ENCODE results near the gene LRP1B.
"Not testable (repeated sequence)": the region's sequence is repeated elsewhere in the genome, so short reads cannot be mapped to it uniquely, and the experiment has no call there.

Gene LRP1B

GRCh38 chr2:141200191-141200590, 930.6 kb downstream of the LRP1B start:
- DNase-seq, result no peak

- DNase-seq, result no peak
Observed at GRCh38 chr2:141199711-141200110, 931.1 kb downstream of the LRP1B start.

DNA sequence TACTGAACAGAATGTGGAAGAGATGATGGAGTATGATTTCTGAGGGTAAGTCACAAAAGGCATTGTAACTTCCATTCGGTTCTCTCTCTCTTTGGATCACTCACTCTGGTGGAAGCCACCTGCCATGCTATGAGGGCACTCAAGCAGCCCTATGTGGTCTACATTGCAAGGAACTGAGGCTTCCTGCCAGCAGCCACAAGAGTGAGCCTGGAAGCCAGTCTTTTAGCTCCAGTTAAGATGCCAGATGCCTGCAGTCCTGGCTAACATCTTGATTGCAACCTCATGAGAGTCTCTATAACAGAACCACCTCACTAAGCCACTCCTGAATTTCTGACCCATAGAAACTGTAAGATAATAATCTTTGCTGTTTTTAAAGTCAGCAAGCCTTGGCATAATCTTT, 935.7 kb downstream of the LRP1B start:
- DNase-seq, result no peak

- DNase-seq, result no peak
Observed at GRCh38 chr2:141187075-141187439, 943.8 kb downstream of the LRP1B start.

GRCh38 chr2:141186413-141187074, 944.3 kb downstream of the LRP1B start:
- DNase-seq, result no peak

DNA sequence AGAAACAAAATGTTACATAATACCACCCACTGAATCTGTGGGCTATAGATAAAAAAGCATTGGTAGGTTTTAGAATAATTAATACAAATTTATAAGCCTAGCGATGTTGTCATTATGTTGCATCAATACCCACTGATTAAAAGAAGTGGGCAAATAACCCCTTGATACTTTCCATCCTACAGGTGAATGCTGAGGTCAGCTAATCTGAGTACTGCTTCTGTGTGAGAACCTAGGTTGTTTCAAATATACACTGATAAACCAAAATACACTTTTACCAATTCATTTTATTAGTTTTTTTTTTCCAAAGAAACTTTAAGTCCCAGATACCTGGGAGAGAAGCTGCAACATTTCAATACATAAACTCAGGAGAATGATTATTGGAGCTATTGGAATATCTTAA, 948.6 kb downstream of the LRP1B start:
- no peak for DNase-seq

- not testable (repeated sequence) for DNase-seq
Observed at GRCh38 chr2:141169117-141169516, 961.7 kb downstream of the LRP1B start.

DNA sequence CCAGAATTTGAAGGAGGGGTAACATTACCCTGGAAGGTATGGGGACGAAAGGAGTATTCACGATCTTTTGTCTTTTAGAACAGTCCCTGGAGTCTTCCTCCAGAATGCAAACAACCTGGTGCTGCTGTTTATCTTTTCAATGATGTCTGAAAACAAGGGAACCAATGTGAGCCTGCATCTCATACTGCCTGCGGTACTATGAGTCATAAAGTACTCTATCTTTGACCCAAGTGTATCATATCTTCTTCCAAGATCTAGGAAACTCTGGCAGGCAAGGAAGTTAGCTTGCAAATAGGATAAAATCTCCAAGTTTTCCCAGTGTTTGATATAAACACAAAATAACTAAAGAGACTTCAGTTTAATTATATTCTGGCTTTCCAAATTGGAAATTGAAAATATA, 968.5 kb downstream of the LRP1B start:
- no peak for DNase-seq

DNA sequence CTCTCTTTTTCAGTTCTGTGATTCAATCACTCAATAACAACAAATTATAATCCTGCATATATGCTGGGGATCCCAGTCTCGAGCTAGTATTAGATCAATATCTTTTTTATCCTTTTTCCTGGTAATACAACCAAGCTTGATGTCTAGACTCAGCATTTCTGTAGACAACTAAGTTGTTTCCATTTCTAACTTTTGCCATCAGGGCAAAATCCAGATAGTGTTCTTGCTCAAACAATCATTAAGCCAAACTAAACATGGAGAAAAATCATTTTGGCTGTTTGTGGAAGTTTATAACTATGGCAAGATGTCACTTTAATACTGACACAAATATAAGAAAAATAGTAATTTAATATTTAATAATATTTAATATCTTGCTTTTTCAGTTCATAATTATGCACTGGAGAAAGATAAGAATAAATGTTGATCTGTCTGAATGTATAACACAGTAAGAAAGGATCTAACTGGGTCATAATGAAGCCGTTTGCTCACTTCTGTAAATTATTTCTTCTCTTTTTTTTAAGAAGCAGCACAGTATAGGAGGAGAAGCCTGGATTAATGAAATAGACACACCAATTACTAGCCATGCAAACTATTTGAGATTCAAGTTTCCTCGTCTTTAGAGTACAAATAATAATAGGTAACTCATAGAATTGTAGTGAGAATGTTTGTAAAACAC, 979.1 kb downstream of the LRP1B start:
- no peak for DNase-seq

- no peak for DNase-seq
Observed at GRCh38 chr2:141142025-141142424, 988.8 kb downstream of the LRP1B start.

- DNase-seq, result no peak
Observed at GRCh38 chr2:141137122-141137693, 993.6 kb downstream of the LRP1B start.

GRCh38 chr2:141133883-141134282, 996.9 kb downstream of the LRP1B start:
- no peak for DNase-seq

GRCh38 chr2:141125432-141125831, 1005.4 kb downstream of the LRP1B start:
- DNase-seq, result no peak

GRCh38 chr2:141118836-141119235, 1012.0 kb downstream of the LRP1B start:
- no peak for DNase-seq

DNA sequence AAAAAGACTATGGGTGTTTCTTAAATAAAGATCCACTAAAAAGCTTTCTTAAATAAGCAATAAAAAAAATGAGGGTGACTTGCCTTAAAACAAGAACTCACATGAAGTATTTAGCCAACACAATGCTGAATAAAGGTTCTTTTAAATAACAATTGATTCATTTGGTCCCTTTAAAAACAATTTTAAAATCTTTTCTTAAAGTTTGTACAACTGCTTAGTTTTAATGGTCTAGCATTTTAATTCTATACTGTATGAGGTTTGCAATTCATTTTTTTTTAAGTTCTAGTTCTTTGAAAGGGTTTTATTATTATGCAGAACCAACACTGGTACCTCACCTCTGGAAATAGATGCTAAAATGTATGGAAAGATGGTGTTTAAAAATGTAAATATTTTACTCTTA, 1017.5 kb downstream of the LRP1B start:
- no peak for DNase-seq

DNA sequence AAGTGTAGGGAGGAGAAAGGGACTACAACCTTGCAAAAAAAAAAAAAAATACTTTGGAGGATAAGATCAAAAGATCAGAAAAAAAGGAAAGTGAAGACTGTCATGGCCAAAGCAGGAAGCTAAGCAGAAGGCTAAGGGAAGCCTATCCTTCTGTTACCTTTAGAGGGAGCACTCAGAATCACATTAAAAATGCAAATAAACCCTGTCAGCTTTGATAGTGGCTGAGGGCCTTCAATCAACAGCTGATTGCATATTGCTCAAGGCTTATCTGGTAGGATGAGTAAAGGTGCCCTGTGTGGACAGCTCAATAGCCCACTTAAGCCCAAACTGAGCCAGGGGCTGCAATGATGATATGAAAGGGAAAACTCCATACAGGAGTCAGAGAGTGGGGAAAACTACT, 1021.2 kb downstream of the LRP1B start:
- no peak for DNase-seq

- DNase-seq, result no peak
Observed at GRCh38 chr2:141105763-141106162, 1025.1 kb downstream of the LRP1B start.

GRCh38 chr2:141103216-141103615, 1027.6 kb downstream of the LRP1B start:
- no peak for DNase-seq

GRCh38 chr2:141079231-141079630, 1051.6 kb downstream of the LRP1B start:
- DNase-seq, result no peak

DNA sequence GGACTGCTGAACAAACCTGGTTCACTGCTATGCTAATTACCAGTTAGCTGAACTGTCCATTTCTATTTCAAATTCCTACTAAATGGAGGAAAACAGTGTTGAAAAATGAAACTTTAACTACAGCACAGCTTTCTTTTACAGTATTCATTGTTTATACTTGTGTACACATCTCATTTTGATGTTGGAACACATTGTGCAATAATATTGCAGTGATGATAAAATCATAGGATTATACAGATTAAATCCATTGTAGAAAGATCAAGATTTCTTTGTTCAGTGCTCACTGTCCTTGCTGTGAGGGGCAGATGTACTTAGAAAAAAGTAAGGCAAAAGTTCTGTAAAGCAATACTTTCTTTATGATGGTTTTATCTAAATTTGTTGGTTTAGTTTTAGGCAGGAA, 1055.1 kb downstream of the LRP1B start:
- DNase-seq, result no peak

- no peak for DNase-seq
Observed at GRCh38 chr2:141068053-141068682, 1062.6 kb downstream of the LRP1B start.

DNA sequence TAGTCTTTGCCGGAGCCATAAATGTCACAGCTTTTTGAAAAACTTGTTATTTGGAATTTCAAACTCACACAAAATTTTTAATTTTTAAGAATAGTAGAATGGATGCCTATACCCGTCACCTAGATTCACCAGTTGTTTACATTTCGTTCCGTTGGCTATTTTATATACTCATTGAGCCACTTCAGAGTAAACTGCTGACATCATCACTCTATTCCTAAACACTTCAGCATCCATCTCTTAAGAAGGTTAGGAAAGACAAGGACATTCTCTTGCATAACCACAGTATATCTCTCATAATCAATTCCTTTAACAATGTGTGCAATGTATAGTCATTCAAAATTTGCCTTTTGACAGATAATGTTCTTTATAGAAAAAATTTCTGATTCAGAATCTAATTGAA, 1065.8 kb downstream of the LRP1B start:
- no peak for DNase-seq

DNA sequence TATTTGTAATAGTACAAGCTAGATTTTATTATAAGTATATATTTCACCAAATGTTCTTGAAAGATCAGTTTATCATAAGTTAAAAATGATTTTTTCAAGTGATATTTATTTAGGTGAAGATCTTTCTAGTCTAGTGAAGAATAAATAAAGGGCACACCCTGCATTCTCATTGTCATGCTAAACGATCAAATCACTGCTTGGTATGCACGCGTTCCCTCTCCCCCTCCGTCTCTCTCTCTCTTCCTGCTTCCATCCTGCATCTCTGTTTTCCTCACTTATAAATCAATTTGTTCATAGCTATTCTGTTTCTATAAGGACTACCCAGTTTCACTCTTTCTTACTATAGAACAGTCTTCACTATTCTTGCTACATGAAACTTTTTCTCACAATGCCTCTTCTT, 1067.4 kb downstream of the LRP1B start:
- no peak for DNase-seq

DNA sequence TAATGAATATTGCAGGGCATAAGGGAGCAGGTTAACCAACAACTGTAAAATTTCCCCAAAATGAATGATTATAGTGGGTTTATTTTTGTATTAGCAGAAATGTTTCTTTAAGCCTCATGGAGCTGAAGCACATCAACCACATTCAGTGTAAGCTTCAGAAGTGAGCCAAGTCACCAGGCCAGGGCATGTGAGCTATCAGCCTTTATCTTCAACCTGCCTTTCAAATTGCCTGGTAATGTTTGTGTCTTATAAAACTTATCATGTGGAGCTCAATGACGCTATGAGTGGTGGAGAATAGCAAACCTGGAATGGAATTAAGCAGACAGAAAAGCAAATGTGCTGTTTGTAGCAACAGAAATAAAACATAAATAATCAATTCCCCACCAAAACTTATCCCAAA, 1068.4 kb downstream of the LRP1B start:
- no peak for DNase-seq
